HEK293 (cell line): ENCODE data around the gene GIPC2.

Source experiments
- CTCF ChIA-PET: fragments of 350-600 bp; formaldehyde crosslinking; extraction: SDS; loops from one replicate; lab custom pipeline; 2021; ENCODE audit warnings: antibody characterized with exemption; lab: Yijun Ruan, JAX
- POLR2A ChIA-PET: fragments of 300-600 bp; formaldehyde crosslinking; extraction: SDS; loops from one replicate; lab custom pipeline; 2020; ENCODE audit warnings: antibody characterized with exemption, inconsistent platforms; lab: Yijun Ruan, JAX
- H3K27ac ChIP-seq: fragments of 200-500 bp; sonication (Bioruptor generic); 2 replicates; pipeline ENCODE4 v1.5.1; 2014; ENCODE audit warnings: low read depth, low read length, control low read depth, inconsistent platforms; ENCODE audit errors: extremely low read depth
- H3K36me3 ChIP-seq, 2 experiments: fragments of 200-500 bp in 1 of 2; sonication (Bioruptor generic) in 1 of 2; 1 replicate in 1 of 2; 2 replicates in 1 of 2; pipeline ENCODE4 v1.5.1; 2014 to 2017; ENCODE audit warnings: inconsistent platforms in 2 of 2, low read length in 2 of 2; ENCODE audit not compliant: control insufficient read depth in 2 of 2, insufficient read depth in 1 of 2
- H3K4me1 ChIP-seq: fragments of 200-500 bp; sonication (Bioruptor generic); 2 replicates; pipeline ENCODE4 v1.5.1; 2014; ENCODE audit warnings: mild to moderate bottlenecking, low read length, inconsistent platforms; ENCODE audit not compliant: control insufficient read depth, insufficient read depth
- H3K4me3 ChIP-seq: 2 replicates; pipeline ENCODE4 v1.5.1; 2011; ENCODE audit warnings: low read depth, mild to moderate bottlenecking, control low read depth, low read length, moderate library complexity
- H3K9me3 ChIP-seq: fragments of 200-500 bp; sonication (Bioruptor generic); 2 replicates; pipeline ENCODE4 v1.5.1; 2014; ENCODE audit warnings: low read depth, low read length, inconsistent platforms; ENCODE audit not compliant: control insufficient read depth, insufficient read depth
- HOXC10 ChIP-seq: sonication (generic); formaldehyde crosslinking; IDR thresholded peaks from 2 replicates; pipeline ENCODE4 v1.8.1; 2023; ENCODE audit warnings: mild to moderate bottlenecking, missing genetic modification reagents
- KLF8 ChIP-seq: fragments of 450-650 bp; formaldehyde crosslinking; IDR thresholded peaks from 2 replicates; pipeline ENCODE4 v1.5.1; 2016; ENCODE audit warnings: missing biosample characterization, missing genetic modification characterization
- ZBTB17 ChIP-seq: fragments of 450-650 bp; formaldehyde crosslinking; IDR thresholded peaks from 2 replicates; pipeline ENCODE4 v1.5.1; 2016; ENCODE audit warnings: missing biosample characterization, missing genetic modification characterization
- ZFP3 ChIP-seq: fragments of 450-650 bp; formaldehyde crosslinking; IDR thresholded peaks from 2 replicates; pipeline ENCODE4 v1.5.1; 2016; ENCODE audit warnings: low read depth, missing biosample characterization, missing genetic modification characterization
- ZNF114 ChIP-seq: fragments of 450-650 bp; formaldehyde crosslinking; IDR thresholded peaks from 2 replicates; pipeline ENCODE4 v1.5.0; 2017; ENCODE audit warnings: missing biosample characterization, missing genetic modification characterization
- ZNF140 ChIP-seq: fragments of 450-650 bp; formaldehyde crosslinking; IDR thresholded peaks from 2 replicates; pipeline ENCODE4 v1.5.1; 2016; ENCODE audit warnings: missing biosample characterization, missing genetic modification characterization
- ZNF184 ChIP-seq: fragments of 450-650 bp; IDR thresholded peaks from 2 replicates; pipeline ENCODE4 v1.5.1; 2018; ENCODE audit warnings: missing biosample characterization, mild to moderate bottlenecking, missing genetic modification characterization
- ZNF2 ChIP-seq: fragments of 450-650 bp; formaldehyde crosslinking; IDR thresholded peaks from 2 replicates; pipeline ENCODE4 v1.5.1; 2016; ENCODE audit warnings: missing biosample characterization, missing genetic modification characterization
- ZNF214 ChIP-seq: fragments of 450-650 bp; formaldehyde crosslinking; IDR thresholded peaks from 2 replicates; pipeline ENCODE4 v1.5.1; 2017; ENCODE audit warnings: missing biosample characterization, mild to moderate bottlenecking, missing genetic modification characterization, borderline replicate concordance
- ZNF302 ChIP-seq: fragments of 450-650 bp; formaldehyde crosslinking; IDR thresholded peaks from 2 replicates; pipeline ENCODE4 v1.5.1; 2016; ENCODE audit warnings: missing biosample characterization, missing genetic modification characterization, low read depth
- ZNF404 ChIP-seq: fragments of 450-650 bp; formaldehyde crosslinking; IDR thresholded peaks from 2 replicates; pipeline ENCODE4 v1.5.1; 2017; ENCODE audit warnings: missing biosample characterization, missing genetic modification characterization
- ZNF48 ChIP-seq: fragments of 450-650 bp; formaldehyde crosslinking; IDR thresholded peaks from 2 replicates; pipeline ENCODE4 v1.5.1; 2016; ENCODE audit warnings: missing biosample characterization, missing genetic modification characterization
- ZNF501 ChIP-seq: fragments of 450-650 bp; formaldehyde crosslinking; IDR thresholded peaks from 2 replicates; pipeline ENCODE4 v1.5.1; 2016; ENCODE audit warnings: missing biosample characterization, missing genetic modification characterization
- ZNF514 ChIP-seq: fragments of 450-650 bp; formaldehyde crosslinking; IDR thresholded peaks from 2 replicates; pipeline ENCODE4 v1.5.1; 2016; ENCODE audit warnings: missing biosample characterization, missing genetic modification characterization
- ZNF521 ChIP-seq: fragments of 450-650 bp; formaldehyde crosslinking; IDR thresholded peaks from 2 replicates; pipeline ENCODE4 v1.5.1; 2017; ENCODE audit warnings: missing biosample characterization, mild to moderate bottlenecking, missing genetic modification characterization
- ZNF529 ChIP-seq: fragments of 450-650 bp; formaldehyde crosslinking; IDR thresholded peaks from 2 replicates; pipeline ENCODE4 v1.5.1; 2017; ENCODE audit warnings: missing genetic modification characterization, missing biosample characterization; ENCODE audit not compliant: insufficient replicate concordance
- ZNF658 ChIP-seq: fragments of 450-650 bp; formaldehyde crosslinking; IDR thresholded peaks from 2 replicates; pipeline ENCODE4; 2016; ENCODE audit warnings: missing biosample characterization, missing genetic modification characterization
- ZNF670 ChIP-seq: fragments of 450-650 bp; formaldehyde crosslinking; IDR thresholded peaks from 2 replicates; pipeline ENCODE4 v1.5.1; 2016; ENCODE audit warnings: missing biosample characterization, missing genetic modification characterization, low read depth
- ZNF707 ChIP-seq: fragments of 450-650 bp; formaldehyde crosslinking; IDR thresholded peaks from 2 replicates; pipeline ENCODE4 v1.5.1; 2016; ENCODE audit warnings: missing biosample characterization, missing genetic modification characterization
- ZNF776 ChIP-seq: fragments of 450-650 bp; formaldehyde crosslinking; IDR thresholded peaks from 2 replicates; pipeline ENCODE4 v1.5.0; 2017; ENCODE audit warnings: missing biosample characterization, missing genetic modification characterization, borderline replicate concordance
- TF ChIP-seq, protein P1 (sequence below): fragments of 450-650 bp; formaldehyde crosslinking; IDR thresholded peaks from 2 replicates; pipeline ENCODE4 v1.5.1; 2016; ENCODE audit warnings: missing biosample characterization, missing genetic modification characterization
- TF ChIP-seq, protein P2 (sequence below): fragments of 450-650 bp; formaldehyde crosslinking; conservative IDR thresholded peaks from 2 replicates; pipeline ENCODE4 v1.5.1; 2016; ENCODE audit warnings: low read depth, missing biosample characterization, missing genetic modification characterization
- TF ChIP-seq, protein P3 (sequence below): IDR thresholded peaks from 2 replicates; pipeline ENCODE4 v1.6.1; 2011; ENCODE audit warnings: mild to moderate bottlenecking, low read depth, low read length, borderline replicate concordance
- TF ChIP-seq, protein P4 (sequence below): fragments of 450-650 bp; formaldehyde crosslinking; IDR thresholded peaks from 2 replicates; pipeline ENCODE4 v1.5.1; 2016; ENCODE audit warnings: missing biosample characterization, missing genetic modification characterization

Gene GIPC2

DNA sequence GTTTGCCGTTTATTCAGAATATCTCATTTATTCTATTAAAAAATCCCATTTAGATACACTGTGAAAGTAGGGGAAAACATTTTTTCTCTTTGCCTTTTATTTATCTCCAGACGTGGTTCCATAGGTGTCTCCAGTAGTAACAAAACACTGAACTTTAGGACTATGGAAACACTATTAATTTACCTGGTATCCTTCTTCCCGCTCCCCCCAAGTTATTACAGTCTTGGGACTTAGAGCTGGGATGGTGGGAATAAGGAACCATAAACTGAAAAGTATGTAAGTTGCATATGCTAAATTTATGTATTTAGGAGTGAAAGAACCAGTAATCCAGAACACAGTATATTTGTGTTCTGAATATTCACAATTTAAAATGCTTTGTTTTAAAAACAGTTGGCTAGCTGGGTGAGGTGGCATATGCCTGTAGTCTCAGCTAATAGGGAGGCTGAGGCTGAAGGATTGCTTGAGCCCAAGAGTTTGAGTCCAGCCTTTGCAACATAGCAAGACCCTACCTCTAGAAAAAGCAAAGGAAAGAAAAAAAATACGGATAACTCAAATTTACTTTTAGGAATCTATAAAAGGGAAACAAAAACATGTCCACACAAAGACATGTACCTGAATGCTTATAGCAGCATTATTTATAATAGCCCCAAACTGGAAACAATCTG lies 38.0 kb upstream of the GIPC2 start:
- no peaks in the 10 kb centered on the region; a peak in 1 of 3 replicates for H3K36me3 ChIP-seq
- ChIA-PET CTCF (interaction anchor here (0.9 to 3.8 kb wide), 2 partner anchors 28 to 107 kb away, joined by 3 to 42 read pairs; no protein-coding TSS in a partner anchor), POLR2A (no interaction called here)
- H3K4me1 ChIP-seq, result peaks cover 14% of the 10 kb centered on the region
- H3K27ac ChIP-seq, result no peak overlapping the region
- no peaks in the 10 kb centered on the region for H3K9me3 ChIP-seq
- TF ChIP-seq ZNF140 (no peak), ZNF776 (tag by site-specific recombination) (no peak), HOXC10 (CRISPR knock-in tag) (no peak), ZNF529 (peak; percentile 93), ZNF114 (tag by site-specific recombination) (no peak)
- TF ChIP-seq, protein P1, sequence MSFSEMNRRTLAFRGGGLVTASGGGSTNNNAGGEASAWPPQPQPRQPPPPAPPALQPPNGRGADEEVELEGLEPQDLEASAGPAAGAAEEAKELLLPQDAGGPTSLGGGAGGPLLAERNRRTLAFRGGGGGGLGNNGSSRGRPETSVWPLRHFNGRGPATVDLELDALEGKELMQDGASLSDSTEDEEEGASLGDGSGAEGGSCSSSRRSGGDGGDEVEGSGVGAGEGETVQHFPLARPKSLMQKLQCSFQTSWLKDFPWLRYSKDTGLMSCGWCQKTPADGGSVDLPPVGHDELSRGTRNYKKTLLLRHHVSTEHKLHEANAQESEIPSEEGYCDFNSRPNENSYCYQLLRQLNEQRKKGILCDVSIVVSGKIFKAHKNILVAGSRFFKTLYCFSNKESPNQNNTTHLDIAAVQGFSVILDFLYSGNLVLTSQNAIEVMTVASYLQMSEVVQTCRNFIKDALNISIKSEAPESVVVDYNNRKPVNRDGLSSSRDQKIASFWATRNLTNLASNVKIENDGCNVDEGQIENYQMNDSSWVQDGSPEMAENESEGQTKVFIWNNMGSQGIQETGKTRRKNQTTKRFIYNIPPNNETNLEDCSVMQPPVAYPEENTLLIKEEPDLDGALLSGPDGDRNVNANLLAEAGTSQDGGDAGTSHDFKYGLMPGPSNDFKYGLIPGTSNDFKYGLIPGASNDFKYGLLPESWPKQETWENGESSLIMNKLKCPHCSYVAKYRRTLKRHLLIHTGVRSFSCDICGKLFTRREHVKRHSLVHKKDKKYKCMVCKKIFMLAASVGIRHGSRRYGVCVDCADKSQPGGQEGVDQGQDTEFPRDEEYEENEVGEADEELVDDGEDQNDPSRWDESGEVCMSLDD (tag by site-specific recombination), result no peak
- TF ChIP-seq, all 188 proteins: peak for 1
- no peak overlapping the region for H3K4me3 ChIP-seq

DNA sequence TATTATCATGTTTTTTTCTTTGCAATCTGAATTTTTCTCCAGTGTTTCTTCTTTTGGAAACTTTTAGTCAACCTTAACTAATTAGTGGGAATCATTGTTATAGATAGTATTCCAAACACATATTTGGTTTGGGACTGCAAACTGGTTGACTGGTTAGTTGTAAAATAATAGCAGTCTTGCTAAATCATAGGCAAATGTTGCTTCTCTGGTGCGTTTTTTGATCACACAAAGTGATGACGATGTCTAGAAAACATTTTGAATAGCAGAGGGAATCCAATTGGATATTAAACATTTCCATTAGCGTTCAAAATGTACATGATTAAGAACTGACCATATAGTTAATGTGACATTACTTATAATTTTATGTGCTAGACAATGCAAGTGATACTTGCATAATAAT lies 36.5 kb upstream of the GIPC2 start:
- peaks cover 8% of the 10 kb centered on the region; the same call in 1 of the 2 replicates for H3K4me1 ChIP-seq
- no peaks in the 10 kb centered on the region for H3K9me3 ChIP-seq
- peaks cover 0 to 5% of the 10 kb centered on the region in 2 experiments; a peak in 2 of 3 replicates for H3K36me3 ChIP-seq
- H3K27ac ChIP-seq, result no peak overlapping the region
- H3K4me3 ChIP-seq, result no peak overlapping the region
- ChIA-PET CTCF (interaction anchor here (0.6 kb wide), 1 partner anchor 660 kb away, joined by 3 read pairs; no protein-coding TSS in a partner anchor), POLR2A (no interaction called here)
- TF ChIP-seq KLF8 (no peak), ZNF501 (no peak), ZNF670 (tag by site-specific recombination) (no peak), ZNF48 (no peak), ZNF404 (no peak), ZNF707 (tag by site-specific recombination) (no peak), ZFP3 (tag by site-specific recombination) (no peak), ZNF214 (no peak), ZNF184 (tag by site-specific recombination) (no peak), ZNF521 (tag by site-specific recombination) (no peak), ZBTB17 (no peak), ZNF658 (tag by site-specific recombination) (no peak), ZNF514 (no peak), ZNF302 (tag by site-specific recombination) (no peak), ZNF2 (tag by site-specific recombination) (no peak)
- TF ChIP-seq, protein P2, sequence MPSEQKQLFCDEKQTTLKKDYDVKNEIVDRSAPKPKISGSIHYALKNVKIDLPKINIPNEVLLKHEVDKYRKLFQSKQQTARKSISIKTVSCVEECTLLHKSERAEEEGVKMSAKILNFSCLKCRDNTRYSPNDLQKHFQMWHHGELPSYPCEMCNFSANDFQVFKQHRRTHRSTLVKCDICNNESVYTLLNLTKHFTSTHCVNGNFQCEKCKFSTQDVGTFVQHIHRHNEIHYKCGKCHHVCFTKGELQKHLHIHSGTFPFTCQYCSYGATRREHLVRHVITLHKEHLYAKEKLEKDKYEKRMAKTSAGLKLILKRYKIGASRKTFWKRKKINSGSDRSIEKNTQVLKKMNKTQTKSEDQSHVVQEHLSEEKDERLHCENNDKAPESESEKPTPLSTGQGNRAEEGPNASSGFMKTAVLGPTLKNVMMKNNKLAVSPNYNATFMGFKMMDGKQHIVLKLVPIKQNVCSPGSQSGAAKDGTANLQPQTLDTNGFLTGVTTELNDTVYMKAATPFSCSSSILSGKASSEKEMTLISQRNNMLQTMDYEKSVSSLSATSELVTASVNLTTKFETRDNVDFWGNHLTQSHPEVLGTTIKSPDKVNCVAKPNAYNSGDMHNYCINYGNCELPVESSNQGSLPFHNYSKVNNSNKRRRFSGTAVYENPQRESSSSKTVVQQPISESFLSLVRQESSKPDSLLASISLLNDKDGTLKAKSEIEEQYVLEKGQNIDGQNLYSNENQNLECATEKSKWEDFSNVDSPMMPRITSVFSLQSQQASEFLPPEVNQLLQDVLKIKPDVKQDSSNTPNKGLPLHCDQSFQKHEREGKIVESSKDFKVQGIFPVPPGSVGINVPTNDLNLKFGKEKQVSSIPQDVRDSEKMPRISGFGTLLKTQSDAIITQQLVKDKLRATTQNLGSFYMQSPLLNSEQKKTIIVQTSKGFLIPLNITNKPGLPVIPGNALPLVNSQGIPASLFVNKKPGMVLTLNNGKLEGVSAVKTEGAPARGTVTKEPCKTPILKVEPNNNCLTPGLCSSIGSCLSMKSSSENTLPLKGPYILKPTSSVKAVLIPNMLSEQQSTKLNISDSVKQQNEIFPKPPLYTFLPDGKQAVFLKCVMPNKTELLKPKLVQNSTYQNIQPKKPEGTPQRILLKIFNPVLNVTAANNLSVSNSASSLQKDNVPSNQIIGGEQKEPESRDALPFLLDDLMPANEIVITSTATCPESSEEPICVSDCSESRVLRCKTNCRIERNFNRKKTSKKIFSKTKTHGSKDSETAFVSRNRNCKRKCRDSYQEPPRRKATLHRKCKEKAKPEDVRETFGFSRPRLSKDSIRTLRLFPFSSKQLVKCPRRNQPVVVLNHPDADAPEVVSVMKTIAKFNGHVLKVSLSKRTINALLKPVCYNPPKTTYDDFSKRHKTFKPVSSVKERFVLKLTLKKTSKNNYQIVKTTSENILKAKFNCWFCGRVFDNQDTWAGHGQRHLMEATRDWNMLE, result no peak
- TF ChIP-seq, protein P3, sequence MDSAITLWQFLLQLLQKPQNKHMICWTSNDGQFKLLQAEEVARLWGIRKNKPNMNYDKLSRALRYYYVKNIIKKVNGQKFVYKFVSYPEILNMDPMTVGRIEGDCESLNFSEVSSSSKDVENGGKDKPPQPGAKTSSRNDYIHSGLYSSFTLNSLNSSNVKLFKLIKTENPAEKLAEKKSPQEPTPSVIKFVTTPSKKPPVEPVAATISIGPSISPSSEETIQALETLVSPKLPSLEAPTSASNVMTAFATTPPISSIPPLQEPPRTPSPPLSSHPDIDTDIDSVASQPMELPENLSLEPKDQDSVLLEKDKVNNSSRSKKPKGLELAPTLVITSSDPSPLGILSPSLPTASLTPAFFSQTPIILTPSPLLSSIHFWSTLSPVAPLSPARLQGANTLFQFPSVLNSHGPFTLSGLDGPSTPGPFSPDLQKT, result no peak
- TF ChIP-seq, protein P4, sequence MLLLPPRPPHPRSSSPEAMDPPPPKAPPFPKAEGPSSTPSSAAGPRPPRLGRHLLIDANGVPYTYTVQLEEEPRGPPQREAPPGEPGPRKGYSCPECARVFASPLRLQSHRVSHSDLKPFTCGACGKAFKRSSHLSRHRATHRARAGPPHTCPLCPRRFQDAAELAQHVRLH (tag by site-specific recombination), result no peak
